SU-DHL-6 (cell line): ENCODE results near the gene ELMO1.
A peak's percentile ranks its signal among the peaks of the same experiment; 100 is the strongest.

ENCODE experiments used
- H2AFZ ChIP-seq: fragments of 200-600 bp; sonication (generic); 2 replicates; pipeline ENCODE4 v1.6.1; 2014; ENCODE audit warnings: low read depth, mild to moderate bottlenecking, moderate library complexity, mixed read lengths, antibody characterized with exemption, low read length; ENCODE audit not compliant: severe bottlenecking
- H3F3A ChIP-seq: fragments of 200-600 bp; shearing (Covaris generic); 2 replicates; pipeline ENCODE4 v1.6.0; 2016; ENCODE audit warnings: antibody characterized with exemption, mild to moderate bottlenecking; ENCODE audit not compliant: insufficient read depth
- H3K27ac ChIP-seq: fragments of 200-600 bp; sonication (generic); 2 replicates; pipeline ENCODE4 v1.5.1; 2016; ENCODE audit warnings: low read depth, mild to moderate bottlenecking, low read length, moderate library complexity, mixed read lengths
- H3K27me3 ChIP-seq: fragments of 200-600 bp; sonication (generic), shearing (Covaris generic); 2 replicates; pipeline ENCODE4 v1.6.0; 2014; ENCODE audit warnings: mild to moderate bottlenecking, low read length
- H3K36me3 ChIP-seq: fragments of 200-600 bp; sonication (generic); 2 replicates; pipeline ENCODE4 v1.6.1; 2014; ENCODE audit warnings: mild to moderate bottlenecking, low read length, mixed read lengths
- H3K4me2 ChIP-seq: fragments of 300-600, 200-600 bp; shearing (Covaris generic), sonication (generic); 2 replicates; pipeline ENCODE4 v1.6.0; 2014; ENCODE audit warnings: low read length, low read depth, mild to moderate bottlenecking; ENCODE audit not compliant: poor library complexity, severe bottlenecking
- H3K4me3 ChIP-seq: fragments of 200-600 bp; sonication (generic); 2 replicates; pipeline ENCODE4 v1.5.1; 2014; ENCODE audit warnings: antibody characterized with exemption, low read length, mild to moderate bottlenecking, mixed read lengths; ENCODE audit not compliant: insufficient read depth, poor library complexity, severe bottlenecking
- H3K79me2 ChIP-seq: fragments of 200-600 bp; sonication (generic); 2 replicates; pipeline ENCODE4 v1.6.1; 2014; ENCODE audit warnings: mild to moderate bottlenecking, low read length, moderate library complexity; ENCODE audit not compliant: insufficient read depth
- H3K9ac ChIP-seq: fragments of 200-600 bp; sonication (generic); 2 replicates; pipeline ENCODE4 v1.7.0; 2014; ENCODE audit warnings: mild to moderate bottlenecking, low read length
- H3K9me2 ChIP-seq: fragments of 200-600 bp; sonication (generic); replicated peaks from 2 replicates; pipeline ENCODE4 v1.6.1; 2014; ENCODE audit warnings: low read length; ENCODE audit not compliant: insufficient read depth
- H3K9me3 ChIP-seq: fragments of 200-600 bp; sonication (generic); 2 replicates; pipeline ENCODE4 v1.6.1; 2014; ENCODE audit warnings: low read length, mixed read lengths; ENCODE audit not compliant: insufficient read depth
- H4K20me1 ChIP-seq: fragments of 200-600 bp; sonication (generic); 2 replicates; pipeline ENCODE4 v1.6.1; 2014; ENCODE audit warnings: low read depth, mild to moderate bottlenecking, antibody characterized with exemption, low read length, moderate library complexity, mixed read lengths
- CTCF ChIP-seq: fragments of 200-600 bp; sonication (generic); IDR thresholded peaks from one replicate; pipeline ENCODE4 v1.5.1; 2017; ENCODE audit warnings: antibody characterized with exemption, mild to moderate bottlenecking, low read length, moderate library complexity; ENCODE audit not compliant: insufficient read depth, poor library complexity, severe bottlenecking
- EZH2phosphoT487 ChIP-seq: fragments of 200-600 bp; sonication (generic), shearing (Covaris generic); conservative IDR thresholded peaks from 2 replicates; pipeline ENCODE4 v1.6.1; 2018; ENCODE audit warnings: mild to moderate bottlenecking, antibody characterized with exemption, low read length, moderate library complexity, mixed read lengths

Gene ELMO1

GRCh38 chr7:37289367-37289766 is 159.3 kb downstream of the ELMO1 start:
- no peaks in the 10 kb centered on the region for H3K27me3 ChIP-seq
- no peak for TF ChIP-seq CTCF
- TF ChIP-seq EZH2phosphoT487, result no peak
- H2AFZ ChIP-seq, result no peak overlapping the region
- H3K9me2 ChIP-seq, result no peaks in the 10 kb centered on the region
- H3K27ac ChIP-seq, result peak overlapping the region; percentile 82
- no peak overlapping the region for H3K4me3 ChIP-seq
- peak overlapping the region; percentile 43 for H3K4me2 ChIP-seq
- H4K20me1 ChIP-seq, result no peaks in the 10 kb centered on the region; the same call in 1 of the 2 replicates
- H3K9me3 ChIP-seq, result no peaks in the 10 kb centered on the region
- H3K36me3 ChIP-seq, result no peaks in the 10 kb centered on the region
- H3K9ac ChIP-seq, result peak overlapping the region; percentile 25
- peaks cover 58% of the 10 kb centered on the region for H3F3A ChIP-seq
- peaks cover 53% of the 10 kb centered on the region for H3K79me2 ChIP-seq

- H3K9me3 ChIP-seq, result no peaks in the 10 kb centered on the region
- peak overlapping the region; percentile 2 for H3K4me3 ChIP-seq
- peaks cover 74% of the 10 kb centered on the region for H3K79me2 ChIP-seq
- peak overlapping the region; percentile 51 for H3K4me2 ChIP-seq
- no peaks in the 10 kb centered on the region for H3K27me3 ChIP-seq
- H4K20me1 ChIP-seq, result no peaks in the 10 kb centered on the region; the same call in 1 of the 2 replicates
- H3K36me3 ChIP-seq, result no peaks in the 10 kb centered on the region
- TF ChIP-seq CTCF (no peak), EZH2phosphoT487 (no peak)
- H3K9me2 ChIP-seq, result no peaks in the 10 kb centered on the region
- no peak overlapping the region for H2AFZ ChIP-seq
- peak overlapping the region; percentile 2; the same call in 1 of the 2 replicates for H3K9ac ChIP-seq
- H3K27ac ChIP-seq, result peak overlapping the region; percentile 81
- peaks cover 58% of the 10 kb centered on the region for H3F3A ChIP-seq
Observed at GRCh38 chr7:37287131-37287855, 161.4 kb downstream of the ELMO1 start.

GRCh38 chr7:37286454-37286832 is 162.2 kb downstream of the ELMO1 start:
- Histone ChIP-seq H3K9me2 (no peaks in the 10 kb centered on the region), H3K79me2 (peaks cover 82% of the 10 kb centered on the region), H3K9me3 (no peaks in the 10 kb centered on the region), H3F3A (peaks cover 58% of the 10 kb centered on the region), H3K4me3 (peak overlapping the region; percentile 2), H2AFZ (no peak overlapping the region), H3K36me3 (no peaks in the 10 kb centered on the region), H3K4me2 (peak overlapping the region; percentile 51), H4K20me1 (no peaks in the 10 kb centered on the region; the same call in 1 of the 2 replicates), H3K9ac (peak overlapping the region; percentile 2; the same call in 1 of the 2 replicates), H3K27me3 (no peaks in the 10 kb centered on the region), H3K27ac (peak overlapping the region; percentile 81)
- TF ChIP-seq CTCF, result no peak
- TF ChIP-seq EZH2phosphoT487, result no peak
